ENCODE results near the gene MAPK8IP1.

GRCh38 chr11:45877221-45877620 lies 8.2 kb upstream of the MAPK8IP1 start:
- TF ChIP-seq CTCF (IDR thresholded peaks at IDR 0.05) (no peak), POLR2A (IDR thresholded peaks at IDR 0.05) (no peak)

Data from adrenal gland (tissue), 5 donors.